ENCODE measurements around the gene AFMID. TPM values are rescaled to one million over a fixed set of nuclear protein-coding genes. Genes with fewer than 3 reads are reported as not detected.
"Not testable (repeated sequence)": the region's sequence is repeated elsewhere in the genome, so short reads cannot be mapped to it uniquely, and the experiment has no call there.

AFMID gene
- total RNA-seq, 1 donor from 2014 or later, result 15.4 TPM

GRCh38 chr17:78231991-78232858, 45.1 kb downstream of the AFMID start:
- TF ChIP-seq, protein P1, sequence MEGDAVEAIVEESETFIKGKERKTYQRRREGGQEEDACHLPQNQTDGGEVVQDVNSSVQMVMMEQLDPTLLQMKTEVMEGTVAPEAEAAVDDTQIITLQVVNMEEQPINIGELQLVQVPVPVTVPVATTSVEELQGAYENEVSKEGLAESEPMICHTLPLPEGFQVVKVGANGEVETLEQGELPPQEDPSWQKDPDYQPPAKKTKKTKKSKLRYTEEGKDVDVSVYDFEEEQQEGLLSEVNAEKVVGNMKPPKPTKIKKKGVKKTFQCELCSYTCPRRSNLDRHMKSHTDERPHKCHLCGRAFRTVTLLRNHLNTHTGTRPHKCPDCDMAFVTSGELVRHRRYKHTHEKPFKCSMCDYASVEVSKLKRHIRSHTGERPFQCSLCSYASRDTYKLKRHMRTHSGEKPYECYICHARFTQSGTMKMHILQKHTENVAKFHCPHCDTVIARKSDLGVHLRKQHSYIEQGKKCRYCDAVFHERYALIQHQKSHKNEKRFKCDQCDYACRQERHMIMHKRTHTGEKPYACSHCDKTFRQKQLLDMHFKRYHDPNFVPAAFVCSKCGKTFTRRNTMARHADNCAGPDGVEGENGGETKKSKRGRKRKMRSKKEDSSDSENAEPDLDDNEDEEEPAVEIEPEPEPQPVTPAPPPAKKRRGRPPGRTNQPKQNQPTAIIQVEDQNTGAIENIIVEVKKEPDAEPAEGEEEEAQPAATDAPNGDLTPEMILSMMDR (IDR thresholded peaks at IDR 0.05), result no peak
- no peak overlapping the region for H3K27ac Mint-ChIP-seq

DNA sequence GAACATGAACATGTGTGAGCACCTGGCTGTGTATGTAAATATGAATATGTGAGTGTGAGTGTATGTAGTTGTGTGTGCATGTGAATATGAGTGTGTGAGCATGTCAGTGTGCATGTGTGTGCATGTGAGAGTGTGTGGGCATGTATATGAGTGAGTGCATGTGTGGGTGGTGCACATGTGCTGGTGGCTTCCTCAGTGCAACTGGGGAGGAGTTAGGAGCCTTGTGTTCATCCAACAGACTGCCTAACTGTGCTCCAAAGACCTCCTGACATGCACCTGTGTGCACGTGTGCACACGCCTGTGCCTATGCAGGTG, 45.7 kb downstream of the AFMID start:
- intact Hi-C loops (cut with micrococcal nuclease), result no loop called here
- Mint-ChIP-seq H3K27ac (no peak overlapping the region), H3K4me3 (no peak overlapping the region), H3K36me3 (ENCODE audit: low read depth) (no peaks in the 10 kb centered on the region), H3K4me1 (peaks cover 13% of the 10 kb centered on the region), H3K9me3 (no peaks in the 10 kb centered on the region), H3K27me3 (peaks cover 19% of the 10 kb centered on the region)
- TF ChIP-seq, protein P1 (IDR thresholded peaks at IDR 0.05), result no peak
- no peak for DNase-seq
- ChIA-PET CTCF (no interaction called here), POLR2A (no interaction called here)
- no peak for ATAC-seq (ENCODE audit: low read depth)

More at GRCh38 chr17:78231991-78232858, 45.1 kb downstream of the AFMID start:
- peak; percentile 75 for ATAC-seq (ENCODE audit: low read depth)
- ChIA-PET POLR2A (interaction anchor here (0.6 to 1.2 kb wide), 2 partner anchors 12 to 63 kb away, joined by 3 to 6 read pairs; no protein-coding TSS in a partner anchor), CTCF (no interaction called here)
- no peak overlapping the region for H3K4me3 Mint-ChIP-seq
- H3K4me1 Mint-ChIP-seq, result peaks cover 13% of the 10 kb centered on the region
- DNase-seq, result no peak
- no peaks in the 10 kb centered on the region for H3K9me3 Mint-ChIP-seq
- H3K36me3 Mint-ChIP-seq (ENCODE audit: low read depth), result no peaks in the 10 kb centered on the region
- intact Hi-C loops (cut with micrococcal nuclease), result no loop called here
- H3K27me3 Mint-ChIP-seq, result peaks cover 23% of the 10 kb centered on the region

- CTCF ChIA-PET, result no interaction called here
- ATAC-seq (ENCODE audit: low read depth), result no peak
- H3K27me3 Mint-ChIP-seq, result peaks cover 19% of the 10 kb centered on the region
- TF ChIP-seq, protein P1 (IDR thresholded peaks at IDR 0.05), result no peak
- H3K4me3 Mint-ChIP-seq, result no peak overlapping the region
- no peaks in the 10 kb centered on the region for H3K9me3 Mint-ChIP-seq
- H3K4me1 Mint-ChIP-seq, result peaks cover 13% of the 10 kb centered on the region
- H3K36me3 Mint-ChIP-seq (ENCODE audit: low read depth), result no peaks in the 10 kb centered on the region
- DNase-seq, result no peak
- intact Hi-C loops (cut with micrococcal nuclease), result no loop called here
- H3K27ac Mint-ChIP-seq, result no peak overlapping the region
- POLR2A ChIA-PET, result no interaction called here
Observed at GRCh38 chr17:78233678-78234077, 46.5 kb downstream of the AFMID start.

- H3K36me3 Mint-ChIP-seq (ENCODE audit: low read depth), result no peaks in the 10 kb centered on the region
- ChIA-PET CTCF (no interaction called here), POLR2A (no interaction called here)
- TF ChIP-seq, protein P1 (IDR thresholded peaks at IDR 0.05), result no peak
- ATAC-seq (ENCODE audit: low read depth) (no peak), DNase-seq (no peak)
- no peak overlapping the region for H3K27ac Mint-ChIP-seq
- H3K4me3 Mint-ChIP-seq, result no peak overlapping the region
- H3K9me3 Mint-ChIP-seq, result no peaks in the 10 kb centered on the region
- H3K4me1 Mint-ChIP-seq, result peaks cover 19% of the 10 kb centered on the region
- peaks cover 19% of the 10 kb centered on the region for H3K27me3 Mint-ChIP-seq
- intact Hi-C loops (cut with micrococcal nuclease), result no loop called here
Observed at GRCh38 chr17:78234261-78234865, 47.2 kb downstream of the AFMID start.

- intact Hi-C loops (cut with micrococcal nuclease); H3K9me3 Mint-ChIP-seq; H3K36me3 Mint-ChIP-seq (ENCODE audit: low read depth); POLR2A ChIA-PET; ATAC-seq (ENCODE audit: low read depth); DNase-seq; CTCF ChIA-PET; H3K4me3 Mint-ChIP-seq; H3K27ac Mint-ChIP-seq: not testable (repeated sequence)
- Mint-ChIP-seq H3K4me1 (peaks cover 25% of the 10 kb centered on the region), H3K27me3 (peaks cover 19% of the 10 kb centered on the region)
Observed at GRCh38 chr17:78235022-78235421, 47.9 kb downstream of the AFMID start.
